MM.1S (cell line): Measurements from ENCODE around the gene HYDIN.
"Not testable (repeated sequence)": the region's sequence is repeated elsewhere in the genome, so short reads cannot be mapped to it uniquely, and the experiment has no call there.

Experiments
- EZH2 ChIP-seq: fragments of 300-600 bp; sonication (generic); optimal IDR thresholded peaks from 2 replicates; pipeline ENCODE3; 2017; ENCODE audit warnings: low read depth, mild to moderate bottlenecking, antibody characterized with exemption, low read length, mixed read lengths
- EZH2phosphoT487 ChIP-seq: fragments of 300-600 bp; sonication (generic); IDR thresholded peaks from 2 replicates; pipeline ENCODE4 v1.6.1; 2018; ENCODE audit warnings: antibody characterized with exemption, low read length
- TF ChIP-seq, protein P1 (sequence below): fragments of 300-600 bp; sonication (generic); IDR thresholded peaks from 2 replicates; pipeline ENCODE4 v1.5.1; 2016; ENCODE audit warnings: antibody characterized with exemption, low read length, mixed read lengths

DNA sequence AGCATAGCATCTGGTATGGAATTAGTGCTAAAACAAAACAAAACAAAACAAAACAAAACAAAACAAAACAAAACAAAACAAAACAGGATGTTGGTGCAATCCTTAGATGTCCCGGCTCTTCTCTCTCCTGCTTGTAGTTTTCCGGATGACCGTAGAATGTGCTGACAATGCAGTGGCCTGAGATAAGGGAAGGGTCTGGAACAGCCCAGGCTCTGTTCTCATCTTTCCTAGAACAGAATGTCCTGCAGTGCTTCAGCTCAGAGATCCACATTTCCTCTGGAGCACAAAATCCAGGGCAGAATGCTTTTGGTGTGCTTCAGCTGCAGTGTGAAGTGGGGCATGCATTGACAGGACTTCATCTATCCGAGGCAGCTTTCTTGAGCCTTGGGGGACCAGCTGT is 345.9 kb downstream of the HYDIN start:
- TF ChIP-seq, protein P1, sequence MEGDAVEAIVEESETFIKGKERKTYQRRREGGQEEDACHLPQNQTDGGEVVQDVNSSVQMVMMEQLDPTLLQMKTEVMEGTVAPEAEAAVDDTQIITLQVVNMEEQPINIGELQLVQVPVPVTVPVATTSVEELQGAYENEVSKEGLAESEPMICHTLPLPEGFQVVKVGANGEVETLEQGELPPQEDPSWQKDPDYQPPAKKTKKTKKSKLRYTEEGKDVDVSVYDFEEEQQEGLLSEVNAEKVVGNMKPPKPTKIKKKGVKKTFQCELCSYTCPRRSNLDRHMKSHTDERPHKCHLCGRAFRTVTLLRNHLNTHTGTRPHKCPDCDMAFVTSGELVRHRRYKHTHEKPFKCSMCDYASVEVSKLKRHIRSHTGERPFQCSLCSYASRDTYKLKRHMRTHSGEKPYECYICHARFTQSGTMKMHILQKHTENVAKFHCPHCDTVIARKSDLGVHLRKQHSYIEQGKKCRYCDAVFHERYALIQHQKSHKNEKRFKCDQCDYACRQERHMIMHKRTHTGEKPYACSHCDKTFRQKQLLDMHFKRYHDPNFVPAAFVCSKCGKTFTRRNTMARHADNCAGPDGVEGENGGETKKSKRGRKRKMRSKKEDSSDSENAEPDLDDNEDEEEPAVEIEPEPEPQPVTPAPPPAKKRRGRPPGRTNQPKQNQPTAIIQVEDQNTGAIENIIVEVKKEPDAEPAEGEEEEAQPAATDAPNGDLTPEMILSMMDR: not testable (repeated sequence)
- TF ChIP-seq EZH2phosphoT487, EZH2: not testable (repeated sequence)
